ENCODE data around the gene ABCA7.

ABCA7 gene

DNA sequence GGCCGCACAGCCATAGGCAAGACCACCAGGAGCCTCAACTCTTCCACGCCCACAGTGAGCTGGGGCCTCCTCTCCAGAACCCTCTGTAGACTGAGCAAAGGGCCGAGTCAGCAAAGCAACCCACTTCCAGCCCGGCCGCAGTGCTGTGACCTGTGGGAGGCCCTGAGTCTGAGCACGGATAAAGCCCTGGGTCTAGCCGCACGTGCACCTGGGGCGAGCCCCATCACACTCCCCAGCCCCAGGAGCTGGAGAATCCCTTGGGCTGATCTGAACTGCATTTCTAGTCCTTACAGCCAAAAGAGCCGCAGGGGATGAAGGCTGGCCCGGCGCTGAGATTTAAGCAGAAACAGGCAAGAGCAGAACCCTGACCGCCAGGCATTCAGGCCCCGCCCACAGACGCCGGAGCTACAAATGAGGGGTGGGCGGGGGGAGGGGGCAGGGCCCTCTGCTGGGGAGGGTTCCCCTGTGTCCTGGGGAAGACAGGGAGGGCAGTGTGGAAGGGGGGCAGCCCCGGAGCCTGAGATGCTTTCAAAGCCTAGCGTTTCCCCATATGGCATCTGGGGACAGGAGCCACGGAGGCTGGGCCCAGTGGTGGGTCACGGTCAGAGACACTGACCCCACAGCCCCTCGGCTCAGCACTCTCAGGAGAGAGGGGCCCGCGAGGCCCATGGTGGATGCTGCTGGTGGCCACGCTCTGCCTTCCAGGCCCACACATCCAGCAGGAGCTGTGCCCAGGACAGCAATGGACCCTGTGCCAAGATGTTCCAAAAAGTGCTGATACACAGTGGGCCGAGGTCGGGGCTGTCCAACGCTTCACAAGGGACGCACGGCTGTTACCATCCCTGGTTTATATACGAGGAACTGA lies 23.9 kb upstream of the ABCA7 start:
- Histone ChIP-seq H3K27me3 (no peaks in the 10 kb centered on the region), H3K4me1 (peaks cover 39% of the 10 kb centered on the region), H3K4me2 (no peak overlapping the region), H3K4me3 (no peak overlapping the region), H3K27ac (no peak overlapping the region), H3K36me3 (peaks cover 78% of the 10 kb centered on the region), H4K20me1 (peaks cover 94% of the 10 kb centered on the region), H3K9ac (no peak overlapping the region), H3K9me3 (no peaks in the 10 kb centered on the region)
- no peak for TF ChIP-seq Cebpa-rat (IDR thresholded peaks at IDR 0.05)

DNA sequence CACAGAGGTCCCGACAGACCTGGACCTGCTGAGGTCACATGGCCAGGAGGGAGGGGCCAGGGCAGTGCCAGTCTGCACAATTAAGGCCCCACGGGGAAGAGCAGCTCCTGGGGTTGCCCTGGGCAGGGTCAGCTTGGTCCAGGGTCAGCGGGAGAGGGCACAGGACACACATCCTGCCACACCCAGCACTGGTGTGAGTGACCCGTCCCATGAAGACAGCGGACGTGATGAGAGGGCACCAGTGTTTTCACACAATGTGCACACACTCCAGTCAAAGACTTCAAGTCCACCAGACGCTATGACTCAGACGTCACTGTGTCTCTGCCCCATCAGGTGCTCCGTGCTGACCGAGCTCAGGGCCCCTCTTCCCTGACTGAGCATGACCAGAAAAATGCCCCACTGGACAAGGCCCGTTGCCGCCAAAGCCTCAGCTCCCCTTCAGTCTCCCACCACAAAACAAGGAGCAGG lies 23.2 kb upstream of the ABCA7 start:
- Histone ChIP-seq H3K27me3 (no peaks in the 10 kb centered on the region), H3K9ac (0 out of 2 replicates have a peak overlapping the region, but pooled peaks have one; percentile 29), H3K4me2 (peak overlapping the region; percentile 99; the same call in 1 of the 2 replicates), H3K36me3 (peaks cover 73% of the 10 kb centered on the region), H3K9me3 (no peaks in the 10 kb centered on the region), H3K4me1 (peaks cover 39% of the 10 kb centered on the region), H3K4me3 (no peak overlapping the region), H4K20me1 (peaks cover 92% of the 10 kb centered on the region), H3K27ac (no peak overlapping the region)
- TF ChIP-seq Cebpa-rat (IDR thresholded peaks at IDR 0.05), result no peak

DNA sequence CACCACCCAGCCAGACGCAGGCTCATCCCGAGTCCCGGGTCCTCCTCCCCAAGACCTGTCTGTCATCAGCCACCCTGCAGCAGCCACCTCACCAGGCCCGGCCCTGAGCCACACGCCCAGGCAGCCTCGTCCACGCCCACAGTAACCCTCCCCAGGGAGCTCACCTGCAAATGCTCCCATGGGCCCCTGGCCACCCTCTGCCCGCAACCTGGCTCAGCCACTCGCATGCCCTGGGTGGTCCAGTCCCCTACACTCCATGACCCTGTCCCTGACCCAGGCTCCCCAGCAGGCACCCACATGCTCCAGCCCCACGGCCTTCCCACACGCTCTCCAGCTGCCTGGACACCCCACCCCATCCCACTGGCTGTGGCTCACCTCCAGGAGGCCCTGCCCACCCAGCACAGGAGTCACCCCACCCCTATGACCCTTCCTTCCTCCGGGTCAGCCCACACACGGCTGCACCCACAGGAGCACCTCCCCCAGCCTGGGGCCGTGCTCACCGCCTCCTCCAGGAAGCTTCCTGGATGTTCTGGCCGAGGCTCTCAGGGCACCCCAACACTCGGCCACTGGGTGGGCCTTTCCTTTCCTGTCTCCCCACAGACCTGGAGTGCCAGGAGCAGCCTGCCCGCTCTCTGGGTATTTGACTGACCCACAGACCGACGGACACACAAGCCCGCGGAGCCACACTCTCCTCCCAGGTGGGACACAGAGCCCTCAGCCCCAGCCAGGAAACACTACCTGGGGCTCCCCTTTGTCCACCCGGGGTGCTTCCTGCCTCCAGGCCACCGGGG lies 22.6 kb upstream of the ABCA7 start:
- H3K36me3 ChIP-seq, result peaks cover 66% of the 10 kb centered on the region
- peak overlapping the region; percentile 99 for H3K4me2 ChIP-seq
- H3K4me1 ChIP-seq, result peaks cover 45% of the 10 kb centered on the region
- no peaks in the 10 kb centered on the region for H3K9me3 ChIP-seq
- peak overlapping the region; percentile 51; the same call in 1 of the 2 replicates for H3K27ac ChIP-seq
- no peak for TF ChIP-seq Cebpa-rat (IDR thresholded peaks at IDR 0.05)
- H3K4me3 ChIP-seq, result no peak overlapping the region
- peaks cover 86% of the 10 kb centered on the region for H4K20me1 ChIP-seq
- H3K9ac ChIP-seq, result peak overlapping the region; percentile 99; the same call in 1 of the 2 replicates
- H3K27me3 ChIP-seq, result no peaks in the 10 kb centered on the region

DNA sequence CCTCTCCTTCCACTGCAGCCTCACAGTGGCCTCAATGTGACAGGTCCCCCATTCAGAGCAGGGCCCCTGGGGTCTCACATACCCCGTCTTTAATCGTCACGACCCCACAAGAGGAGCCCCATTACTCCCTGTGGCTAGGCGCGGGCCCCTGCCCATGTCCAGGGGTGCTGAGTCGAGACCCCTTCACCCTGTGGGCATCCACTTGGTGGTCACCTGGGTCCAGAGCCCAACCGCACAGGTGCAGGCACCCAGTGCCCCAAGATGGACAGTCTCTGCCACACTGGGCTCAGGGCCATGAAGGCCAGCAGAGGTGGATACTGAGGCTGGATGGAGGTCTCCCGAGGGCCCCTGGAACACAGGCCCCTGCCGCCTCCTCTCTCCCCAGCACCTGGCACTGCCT lies 22.0 kb upstream of the ABCA7 start:
- peaks cover 80% of the 10 kb centered on the region for H4K20me1 ChIP-seq
- H3K9ac ChIP-seq, result peak overlapping the region; percentile 99; the same call in 1 of the 2 replicates
- no peak overlapping the region for H3K4me3 ChIP-seq
- no peaks in the 10 kb centered on the region for H3K27me3 ChIP-seq
- H3K9me3 ChIP-seq, result no peaks in the 10 kb centered on the region
- H3K4me2 ChIP-seq, result peak overlapping the region; percentile 99
- no peak for TF ChIP-seq Cebpa-rat (IDR thresholded peaks at IDR 0.05)
- H3K27ac ChIP-seq, result peak overlapping the region; percentile 51
- H3K36me3 ChIP-seq, result peaks cover 60% of the 10 kb centered on the region
- peaks cover 51% of the 10 kb centered on the region for H3K4me1 ChIP-seq

DNA sequence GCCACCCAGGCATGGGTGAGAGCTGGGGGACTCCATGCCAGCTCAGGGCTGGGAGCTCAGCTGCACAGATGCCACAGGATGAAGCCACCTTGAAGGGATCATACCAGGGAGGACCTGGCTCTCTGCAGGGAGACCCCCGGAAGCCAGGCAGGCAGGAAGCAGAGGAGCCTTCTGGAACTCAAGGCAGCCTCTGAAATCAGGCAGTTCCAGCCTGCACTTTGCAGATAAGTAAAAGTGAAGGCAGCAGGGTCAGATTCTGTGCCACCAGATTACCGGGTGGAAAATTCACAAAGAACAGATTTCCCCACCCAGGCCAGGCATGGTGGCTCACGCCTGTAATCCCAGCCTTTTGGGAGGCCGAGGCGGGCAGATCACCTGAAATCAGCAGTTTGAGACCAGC lies 21.5 kb upstream of the ABCA7 start:
- Histone ChIP-seq H3K4me1 (peaks cover 55% of the 10 kb centered on the region), H3K9me3 (no peaks in the 10 kb centered on the region), H3K27me3 (no peaks in the 10 kb centered on the region), H4K20me1 (peaks cover 75% of the 10 kb centered on the region), H3K36me3 (peaks cover 55% of the 10 kb centered on the region), H3K27ac (peak overlapping the region; percentile 51), H3K9ac (peak overlapping the region; percentile 99), H3K4me3 (no peak overlapping the region), H3K4me2 (peak overlapping the region; percentile 99)
- TF ChIP-seq Cebpa-rat (IDR thresholded peaks at IDR 0.05), result no peak

DNA sequence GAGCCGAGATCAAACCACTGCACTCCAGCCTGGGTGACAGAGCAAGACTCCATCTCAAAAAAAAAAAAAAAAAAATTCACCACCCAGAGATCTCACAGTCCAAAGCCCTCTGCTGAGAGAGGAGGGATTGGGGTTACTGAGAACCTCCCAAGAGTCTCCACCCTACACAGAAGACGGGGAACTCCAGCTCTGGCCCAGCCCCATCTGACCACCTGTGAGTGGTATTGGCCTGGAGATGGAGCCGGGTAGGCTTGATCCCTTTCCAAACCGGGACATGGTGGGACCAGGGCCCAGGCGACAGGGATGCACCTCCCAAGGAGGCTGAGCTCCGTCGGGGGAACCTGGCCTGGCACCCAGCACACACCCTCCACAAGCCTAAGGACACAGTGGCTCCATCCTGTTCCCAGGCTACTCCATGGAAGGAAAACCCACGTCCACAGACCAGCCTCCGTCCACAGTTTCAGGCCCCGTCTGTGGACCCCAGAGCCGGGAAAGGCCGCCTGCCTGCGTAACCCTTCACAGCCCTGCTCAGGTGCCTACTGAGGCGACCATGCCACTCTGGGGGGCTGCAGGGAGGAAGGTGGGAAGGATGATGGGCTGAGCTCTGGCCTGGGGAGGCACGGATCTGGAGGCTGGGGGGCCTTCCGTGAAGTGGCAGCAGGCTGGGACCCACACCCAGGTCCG lies 20.8 kb upstream of the ABCA7 start:
- peaks cover 49% of the 10 kb centered on the region for H3K36me3 ChIP-seq
- peaks cover 55% of the 10 kb centered on the region for H3K4me1 ChIP-seq

DNA sequence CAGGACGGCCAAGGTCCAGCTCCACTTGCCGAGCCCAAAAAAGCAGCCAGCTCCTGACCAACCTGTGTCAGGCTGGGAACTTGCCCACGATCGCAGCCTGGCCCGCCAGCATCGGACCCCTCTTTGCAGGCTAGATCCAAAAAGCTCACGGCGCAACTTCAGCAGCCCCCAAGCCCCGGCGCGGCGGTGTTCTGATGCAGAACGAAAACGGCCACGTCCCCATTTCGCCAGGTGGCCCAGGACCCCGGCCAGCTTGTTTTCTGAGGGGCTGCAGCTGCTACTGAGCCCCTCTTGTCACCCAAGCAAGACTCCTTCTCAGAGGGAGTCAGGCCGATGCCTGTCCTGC lies 20.3 kb upstream of the ABCA7 start:
- H3K4me1 ChIP-seq, result peaks cover 55% of the 10 kb centered on the region

More for the DNA sequence above, 20.8 kb upstream of the ABCA7 start:
- Histone ChIP-seq H3K27ac (peak overlapping the region; percentile 98), H4K20me1 (peaks cover 68% of the 10 kb centered on the region), H3K4me2 (peak overlapping the region; percentile 99), H3K27me3 (no peaks in the 10 kb centered on the region), H3K4me3 (peak overlapping the region; percentile 99), H3K9me3 (no peaks in the 10 kb centered on the region), H3K9ac (peak overlapping the region; percentile 99)
- TF ChIP-seq Cebpa-rat (IDR thresholded peaks at IDR 0.05), result no peak

DNA sequence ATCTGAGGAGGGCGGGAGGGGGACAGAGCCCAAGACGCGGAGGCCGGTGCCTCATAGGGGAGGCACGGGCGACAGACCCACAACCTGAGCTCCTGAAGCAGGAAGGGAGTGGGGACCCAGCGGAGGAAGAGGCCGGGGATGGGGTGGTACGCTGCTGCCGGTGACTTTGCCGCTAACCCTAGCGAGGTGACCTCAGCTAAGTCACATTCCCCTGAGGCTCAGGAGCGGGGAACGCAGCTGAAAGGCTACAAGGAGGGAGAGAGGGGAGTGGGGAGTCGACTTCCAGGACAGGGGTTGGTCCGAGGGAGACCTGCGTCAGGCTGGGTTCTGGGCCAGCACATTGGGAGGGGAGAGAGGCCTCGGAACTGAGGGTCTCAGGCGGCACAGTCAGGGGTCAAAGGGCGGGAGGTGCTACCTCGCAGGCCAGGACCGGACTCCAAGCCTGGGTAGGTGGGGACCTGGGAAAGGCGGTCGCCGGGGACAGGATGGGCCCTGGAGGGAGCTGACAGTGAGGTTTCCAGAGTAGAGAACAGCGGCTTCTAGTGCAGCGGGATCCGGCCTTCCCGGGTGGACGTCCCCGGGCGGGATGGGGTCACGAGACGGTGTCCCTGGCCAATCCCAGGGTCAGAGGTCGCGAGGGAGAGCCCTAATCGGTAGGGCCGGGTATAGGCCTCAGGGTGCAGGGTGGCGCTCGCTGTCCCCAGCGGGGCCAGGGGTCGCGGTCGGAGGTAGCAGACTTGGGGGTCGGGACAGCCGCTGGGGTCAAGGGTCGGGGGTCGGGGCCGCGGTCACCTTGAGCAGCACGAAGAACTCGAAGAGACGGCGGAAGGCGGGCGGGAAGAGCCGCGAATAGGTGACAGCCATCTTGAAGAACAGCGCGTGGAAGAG lies 19.7 kb upstream of the ABCA7 start:
- Histone ChIP-seq H3K27me3 (no peaks in the 10 kb centered on the region), H3K9me3 (no peaks in the 10 kb centered on the region), H4K20me1 (peaks cover 56% of the 10 kb centered on the region), H3K36me3 (peaks cover 37% of the 10 kb centered on the region), H3K4me2 (peak overlapping the region; percentile 99), H3K9ac (peak overlapping the region; percentile 99), H3K4me1 (peaks cover 55% of the 10 kb centered on the region), H3K27ac (peak overlapping the region; percentile 98), H3K4me3 (peak overlapping the region; percentile 99)
- no peak for TF ChIP-seq Cebpa-rat (IDR thresholded peaks at IDR 0.05)

More for the DNA sequence above, 20.3 kb upstream of the ABCA7 start:
- Histone ChIP-seq H3K4me3 (peak overlapping the region; percentile 99), H3K9me3 (no peaks in the 10 kb centered on the region), H3K4me2 (peak overlapping the region; percentile 99), H3K9ac (peak overlapping the region; percentile 99), H3K27ac (peak overlapping the region; percentile 98), H3K36me3 (peaks cover 43% of the 10 kb centered on the region), H3K27me3 (no peaks in the 10 kb centered on the region), H4K20me1 (peaks cover 63% of the 10 kb centered on the region)
- no peak for TF ChIP-seq Cebpa-rat (IDR thresholded peaks at IDR 0.05)
